GM12865 (cell line): ENCODE results near the gene TTC16.

Experiments used
- DNase-seq: peaks from one replicate; pipeline ENCODE4 v3.0.0; 2010; ENCODE audit warnings: low read depth
- H3K4me3 ChIP-seq: 2 replicates; pipeline ENCODE4 v1.5.1; 2011; ENCODE audit warnings: mild to moderate bottlenecking, low read depth, low read length, control low read depth
- CTCF ChIP-seq: IDR thresholded peaks from 2 replicates; pipeline ENCODE4 v1.5.1; 2011; ENCODE audit warnings: low read length, control low read depth, low read depth, inconsistent platforms; ENCODE audit not compliant: insufficient read depth; ENCODE audit errors: missing control alignments

The TTC16 gene

GRCh38 chr9:127763918-127764384 lies 48.1 kb downstream of the TTC16 start:
- no peak overlapping the region for H3K4me3 ChIP-seq
- peak; percentile 42 for TF ChIP-seq CTCF
- peak; percentile 51 for DNase-seq

DNA sequence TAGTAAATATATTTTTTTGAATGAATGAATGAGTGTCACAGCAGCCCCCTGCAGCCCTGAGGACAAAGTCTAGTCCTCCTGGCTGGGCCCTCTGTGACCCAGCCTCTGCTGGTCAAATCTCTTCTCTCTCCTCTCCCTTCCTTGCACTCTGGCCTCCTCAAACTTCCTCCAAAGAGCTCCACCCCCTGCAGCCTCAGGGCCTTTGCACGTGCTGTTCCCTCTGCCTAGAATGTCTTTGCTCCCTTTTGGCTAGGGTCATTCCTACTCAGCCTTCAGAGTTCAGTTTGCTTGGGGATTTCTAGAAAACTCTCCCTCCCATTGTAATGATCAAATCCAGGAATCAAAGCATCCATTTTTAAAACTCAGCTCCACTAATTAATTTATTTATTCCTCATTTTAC lies 49.5 kb downstream of the TTC16 start:
- DNase-seq = no peak
- TF ChIP-seq CTCF = no peak
- no peak overlapping the region for H3K4me3 ChIP-seq

DNA sequence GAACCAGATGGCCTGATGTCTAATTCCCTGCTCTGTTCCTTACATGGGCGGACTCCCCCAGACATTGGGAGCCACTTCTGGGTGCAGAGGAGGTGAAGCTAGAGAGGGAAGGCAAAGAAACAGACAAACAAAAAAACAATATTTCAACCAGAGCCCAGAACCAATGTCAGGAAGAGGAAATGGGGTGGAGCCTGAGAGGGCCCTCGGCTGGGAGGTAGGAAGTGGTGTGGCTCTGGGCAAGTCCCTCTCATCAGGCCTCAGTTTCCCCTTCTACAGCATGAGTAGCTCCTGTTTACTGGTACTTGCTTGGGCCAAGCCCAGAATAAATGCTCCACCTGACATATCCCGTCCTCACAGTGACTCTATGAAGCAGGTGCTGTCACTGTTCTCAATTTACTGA lies 51.5 kb downstream of the TTC16 start:
- no peak for DNase-seq
- no peak for TF ChIP-seq CTCF
- no peak overlapping the region for H3K4me3 ChIP-seq

DNA sequence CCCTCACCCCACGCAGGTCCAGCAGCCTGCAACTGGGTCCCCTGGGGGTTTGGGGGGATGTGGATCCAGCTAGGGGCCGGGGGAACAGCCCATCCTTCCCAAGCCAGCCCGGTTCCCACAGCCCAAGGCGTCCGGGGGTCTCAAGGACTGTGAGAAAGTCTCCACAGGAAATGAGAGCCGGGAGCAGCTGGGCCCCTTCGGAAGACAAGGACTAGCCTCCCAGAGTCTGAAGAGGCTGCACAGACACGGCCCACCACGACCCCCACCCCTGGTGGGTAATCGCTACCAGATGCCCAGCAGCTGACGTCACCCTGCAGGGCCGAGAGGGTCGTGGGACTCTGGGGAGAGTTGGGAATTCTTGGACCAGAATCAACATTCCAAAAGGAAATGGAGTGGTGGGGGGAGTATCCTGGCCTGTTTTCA lies 52.0 kb downstream of the TTC16 start:
- no peak for DNase-seq
- TF ChIP-seq CTCF = no peak
- no peak overlapping the region for H3K4me3 ChIP-seq

DNA sequence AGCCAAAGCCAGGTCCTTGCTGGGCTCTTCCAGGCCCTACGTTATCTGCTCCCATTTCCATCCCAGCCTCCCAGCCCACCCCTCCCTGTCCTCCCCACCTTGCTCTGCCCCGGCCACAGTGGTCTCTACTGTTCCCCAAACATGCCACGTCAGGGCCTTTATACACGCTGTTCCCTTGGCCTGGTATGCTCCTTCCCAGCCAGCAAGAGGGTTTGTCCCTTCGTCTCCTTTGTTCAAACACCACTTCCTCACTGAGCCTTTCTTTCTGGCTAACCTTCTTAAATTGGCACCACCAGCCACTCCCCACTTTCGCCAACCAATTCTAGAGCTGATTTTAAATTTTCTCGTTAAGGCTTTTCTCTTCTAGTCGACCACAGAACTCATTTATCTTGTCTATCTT lies 52.8 kb downstream of the TTC16 start:
- no peak for TF ChIP-seq CTCF
- no peak for DNase-seq
- H3K4me3 ChIP-seq = no peak overlapping the region

DNA sequence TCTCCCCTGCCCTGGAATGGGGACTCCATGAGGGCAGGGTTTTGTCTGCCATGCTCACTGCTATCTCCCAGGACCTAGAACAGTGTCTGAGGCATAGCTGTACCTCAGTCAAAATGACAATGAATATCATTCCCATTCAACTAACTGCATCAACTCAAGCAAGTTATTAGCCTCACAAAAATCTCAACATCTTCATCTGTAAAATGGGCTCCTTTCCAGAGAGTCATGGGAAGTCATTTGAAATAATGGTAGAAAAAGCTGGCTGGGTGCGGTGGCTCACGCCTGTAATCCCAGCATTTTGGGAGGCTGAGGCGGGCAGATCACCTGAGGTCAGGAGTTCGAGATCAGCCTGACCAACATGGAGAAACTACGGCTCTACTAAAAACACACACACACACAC lies 53.2 kb downstream of the TTC16 start:
- DNase-seq = no peak
- no peak for TF ChIP-seq CTCF

DNA sequence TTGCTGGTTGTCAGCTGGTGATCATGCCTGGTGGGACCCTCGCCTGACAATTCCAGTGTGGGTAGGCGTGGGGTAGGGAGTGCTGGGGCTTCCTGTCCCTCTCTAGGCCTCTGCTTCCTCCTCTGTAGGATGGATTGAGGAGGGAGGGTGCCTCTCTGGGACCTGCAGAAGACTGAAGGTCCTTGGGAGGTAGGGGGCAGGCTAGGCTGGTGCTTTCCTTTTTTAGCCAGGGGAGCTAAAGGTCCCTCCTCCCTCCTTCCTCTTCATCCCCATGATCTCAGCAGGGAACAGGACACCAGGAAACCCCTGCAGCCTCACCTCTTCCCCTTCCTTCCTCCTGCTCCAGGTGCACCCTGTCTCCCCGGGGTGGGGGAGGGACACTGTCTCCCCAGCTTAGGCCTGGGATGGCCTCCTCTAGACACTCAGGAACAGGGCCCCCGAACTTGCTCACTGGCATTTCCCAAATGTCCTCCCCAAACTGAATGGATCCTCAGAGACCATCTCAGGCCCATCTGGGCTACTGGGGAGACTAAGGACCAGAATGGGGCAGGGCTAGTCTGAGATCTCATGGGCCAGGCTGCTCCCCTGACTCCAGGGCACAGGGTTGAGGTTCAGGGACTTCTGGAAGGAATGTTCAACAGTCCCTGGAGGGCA lies 54.2 kb downstream of the TTC16 start:
- DNase-seq = no peak
- H3K4me3 ChIP-seq = peak overlapping the region; percentile 66
- TF ChIP-seq CTCF = no peak

More for the DNA sequence above, 53.2 kb downstream of the TTC16 start:
- no peak overlapping the region for H3K4me3 ChIP-seq
